Femur (tissue), 1 donor: Measurements from ENCODE around the gene PRSS48.
"Not testable (repeated sequence)": the region's sequence is repeated elsewhere in the genome, so short reads cannot be mapped to it uniquely, and the experiment has no call there.

ENCODE experiments used
- DNase-seq: peaks from one replicate; pipeline ENCODE4 v3.0.0-alpha.2; 2017

Gene PRSS48, protein sequence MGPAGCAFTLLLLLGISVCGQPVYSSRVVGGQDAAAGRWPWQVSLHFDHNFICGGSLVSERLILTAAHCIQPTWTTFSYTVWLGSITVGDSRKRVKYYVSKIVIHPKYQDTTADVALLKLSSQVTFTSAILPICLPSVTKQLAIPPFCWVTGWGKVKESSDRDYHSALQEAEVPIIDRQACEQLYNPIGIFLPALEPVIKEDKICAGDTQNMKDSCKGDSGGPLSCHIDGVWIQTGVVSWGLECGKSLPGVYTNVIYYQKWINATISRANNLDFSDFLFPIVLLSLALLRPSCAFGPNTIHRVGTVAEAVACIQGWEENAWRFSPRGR

GRCh38 chr4:151276787-151277562 is at the start of gene PRSS48:
PRSS48 (plus strand) TSS chr4:151277161; CDS start chr4:151277173, 12 bp downstream.
- peak; percentile 50 for DNase-seq

- DNase-seq = no peak
These were observed 49.8 kb upstream of the PRSS48 start for GRCh38 chr4:151227172-151227571.

DNA sequence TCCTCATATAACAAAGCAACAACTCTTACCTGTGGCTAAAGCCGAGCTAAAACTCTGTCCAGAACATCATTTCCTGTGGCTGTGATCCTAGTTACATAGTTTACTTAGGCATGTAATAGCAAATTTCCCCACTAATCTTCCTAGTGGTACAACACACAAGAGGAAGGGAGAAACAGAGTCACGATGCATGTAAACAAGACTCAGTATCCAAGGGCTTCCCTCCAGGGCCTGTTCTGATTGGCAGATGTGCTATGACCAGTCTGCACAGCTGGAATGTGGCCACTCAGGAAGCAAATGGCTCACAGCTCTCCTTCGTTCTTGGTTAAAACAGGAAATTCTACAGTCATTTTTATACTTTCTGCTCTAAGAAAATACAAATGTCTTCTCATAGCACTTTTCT is 49.2 kb upstream of the PRSS48 start:
- peak; percentile 90 for DNase-seq

DNA sequence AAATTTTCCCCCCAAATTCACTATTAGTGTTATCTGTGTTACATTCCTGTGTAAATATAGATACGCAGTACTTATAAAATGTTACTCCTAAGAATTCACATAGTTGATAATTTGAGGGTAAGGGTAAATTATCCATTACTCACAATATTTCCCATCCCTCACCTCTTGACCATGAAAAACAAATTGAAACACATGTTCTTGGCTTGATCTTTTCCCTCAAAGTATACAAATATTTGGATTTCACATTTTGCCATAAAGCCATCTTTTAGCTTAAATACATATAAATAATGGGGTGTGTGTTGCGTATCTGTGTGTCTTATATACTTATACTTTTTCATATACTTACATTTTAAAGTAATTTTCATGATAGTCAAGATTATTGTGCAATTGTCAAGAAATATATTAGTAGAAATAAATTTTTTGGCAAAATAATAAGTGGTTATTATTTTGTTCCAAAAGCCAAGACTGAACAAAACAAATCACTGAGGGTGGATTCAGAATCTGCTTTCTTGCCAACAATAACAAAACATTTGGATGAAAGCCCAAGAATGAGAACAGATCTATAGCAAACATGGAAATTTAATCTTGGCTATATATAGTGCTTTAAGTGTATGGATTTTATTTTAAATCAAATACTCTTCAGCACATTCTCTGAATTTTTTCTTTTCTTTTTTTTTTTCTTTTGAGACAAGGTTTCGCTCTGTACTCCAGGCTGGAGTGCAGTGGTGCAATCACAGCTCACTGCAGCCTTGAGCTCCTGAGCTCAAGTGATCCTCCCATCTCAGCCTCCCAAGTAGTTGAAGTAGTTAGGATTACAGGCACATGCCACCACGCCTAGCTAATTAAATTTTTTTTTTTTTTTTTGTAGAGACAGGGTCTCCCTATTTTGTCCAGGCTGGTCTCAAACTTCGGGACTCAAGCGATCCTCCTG is 48.5 kb upstream of the PRSS48 start:
- no peak for DNase-seq

GRCh38 chr4:151231915-151232595 is 44.9 kb upstream of the PRSS48 start:
- no peak for DNase-seq

GRCh38 chr4:151233600-151233999 is 43.4 kb upstream of the PRSS48 start:
- DNase-seq = no peak

- not testable (repeated sequence) for DNase-seq
These were observed 41.6 kb upstream of the PRSS48 start for GRCh38 chr4:151235373-151235772.

GRCh38 chr4:151236036-151236435 is 40.9 kb upstream of the PRSS48 start:
- DNase-seq = no peak

DNA sequence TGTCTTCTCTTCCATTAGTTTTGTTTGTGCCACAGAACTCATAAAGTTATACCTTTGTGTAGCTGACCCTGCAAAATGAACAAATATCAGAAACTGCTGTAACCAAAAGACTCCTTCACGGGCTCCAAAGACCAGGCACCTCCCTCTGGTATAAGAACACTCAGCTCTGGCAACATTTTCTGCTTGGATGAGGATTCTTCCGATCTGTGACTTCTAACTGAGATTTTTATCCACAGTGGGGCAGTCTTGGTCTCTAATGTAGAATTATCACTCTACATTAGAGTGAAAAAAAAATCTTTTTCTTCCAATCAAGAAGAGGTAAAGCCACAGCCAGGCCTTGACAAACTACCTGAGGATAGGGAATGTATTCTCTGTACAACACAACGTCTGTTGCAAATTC is 38.5 kb upstream of the PRSS48 start:
- no peak for DNase-seq

- DNase-seq = no peak
These were observed 37.4 kb upstream of the PRSS48 start for GRCh38 chr4:151239608-151240007.

DNA sequence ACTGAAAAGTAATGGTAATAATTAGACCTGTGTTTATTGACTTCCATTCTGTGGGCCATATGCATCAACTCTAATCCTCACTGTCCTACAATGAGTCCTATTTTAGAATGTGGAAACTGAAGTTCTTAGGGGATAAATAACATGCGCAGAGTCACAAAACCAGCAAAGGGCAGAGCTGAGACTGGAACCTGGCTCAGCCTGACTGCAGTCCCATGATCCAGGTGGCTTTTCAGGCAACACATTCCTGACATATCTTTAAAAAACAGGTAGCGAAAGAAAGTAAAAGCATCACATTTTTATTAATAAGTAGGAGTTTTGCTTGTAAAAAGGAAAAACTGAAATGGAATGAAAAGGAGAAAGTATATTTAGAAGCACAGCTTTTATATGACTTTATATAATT is 34.7 kb upstream of the PRSS48 start:
- no peak for DNase-seq

GRCh38 chr4:151246742-151247141 is 30.2 kb upstream of the PRSS48 start:
- DNase-seq = no peak

- no peak for DNase-seq
These were observed 29.6 kb upstream of the PRSS48 start for GRCh38 chr4:151247395-151247794.

GRCh38 chr4:151248519-151248918 is 28.4 kb upstream of the PRSS48 start:
- no peak for DNase-seq

- DNase-seq = no peak
These were observed 26.3 kb upstream of the PRSS48 start for GRCh38 chr4:151250706-151251105.

GRCh38 chr4:151251603-151252304 is 25.2 kb upstream of the PRSS48 start:
- no peak for DNase-seq

- not testable (repeated sequence) for DNase-seq
These were observed 21.7 kb upstream of the PRSS48 start for GRCh38 chr4:151255226-151255625.

- DNase-seq = not testable (repeated sequence)
These were observed 21.3 kb upstream of the PRSS48 start for GRCh38 chr4:151255680-151256079.

DNA sequence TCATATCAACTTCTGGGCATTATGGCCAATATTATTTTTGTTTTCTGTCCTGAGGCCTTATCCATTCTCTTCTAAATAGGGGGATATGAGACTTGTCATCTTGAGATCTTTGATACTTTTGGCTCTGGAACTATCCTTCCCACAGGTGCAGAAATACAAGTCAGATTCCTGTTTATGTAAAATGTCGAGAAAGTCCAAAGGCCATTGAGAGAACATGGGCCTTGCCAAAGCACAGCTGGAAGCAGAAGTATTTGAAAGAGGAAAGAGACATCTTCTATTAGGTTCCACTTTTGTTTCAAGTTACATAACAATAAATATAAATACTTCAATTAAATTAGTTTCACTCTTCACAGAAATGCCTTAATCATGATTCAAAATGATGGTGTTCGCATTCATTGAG is 20.8 kb upstream of the PRSS48 start:
- DNase-seq = no peak

- no peak for DNase-seq
These were observed 19.3 kb upstream of the PRSS48 start for GRCh38 chr4:151257704-151258103.

DNA sequence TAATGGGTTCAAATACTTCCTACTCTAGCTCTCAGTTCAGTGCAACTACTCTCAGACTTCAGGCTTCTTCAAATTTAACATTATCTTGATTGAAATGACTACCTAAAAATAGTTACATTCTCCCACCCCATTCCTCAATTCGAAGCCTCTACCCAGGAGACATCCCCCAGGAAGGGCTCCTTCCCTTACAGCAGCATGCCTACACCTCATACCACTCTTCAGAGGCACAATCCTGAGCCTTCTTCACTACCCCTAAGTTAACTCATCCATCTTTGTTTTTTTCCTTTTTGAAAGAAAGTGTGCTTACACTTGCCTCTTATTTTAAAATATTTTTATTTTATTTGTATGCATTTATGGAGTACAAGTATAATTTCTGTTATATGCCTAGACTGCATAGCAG is 17.2 kb upstream of the PRSS48 start:
- no peak for DNase-seq

DNA sequence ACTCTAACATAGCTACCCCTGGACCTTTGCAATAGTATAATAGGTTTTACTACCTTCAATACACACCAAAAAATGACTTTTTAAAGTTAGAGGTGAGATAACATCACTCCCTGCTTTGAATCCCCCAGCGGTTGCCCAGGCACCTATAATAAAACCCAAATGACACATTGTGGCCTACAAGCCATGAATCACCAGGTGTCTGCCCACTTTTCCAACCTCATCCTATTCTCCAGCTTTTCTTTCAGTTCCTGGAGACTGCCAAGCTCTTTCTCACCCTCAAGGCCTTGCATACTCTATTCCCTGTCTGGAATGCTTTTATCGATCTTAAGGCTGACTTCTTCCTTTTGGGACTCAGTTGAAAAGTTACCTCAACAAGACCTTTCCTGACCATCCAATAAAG is 16.4 kb upstream of the PRSS48 start:
- no peak for DNase-seq
